ENCODE measurements around the gene UBA7. TPM values are rescaled to one million over a fixed set of nuclear protein-coding genes. Genes with fewer than 3 reads are reported as not detected.

The UBA7 gene
- total and polyA plus RNA-seq, 2 of the 8 experiments (the other 6 are each of a cell fraction or from before 2014, with no cell fraction given) = 0.34 to 0.65 TPM

- Histone ChIP-seq H2BK120ac (replicated peaks; ENCODE audit: low read depth, low read length) (peak overlapping the region; percentile 61), H3K36me3 (ENCODE audit: control insufficient read depth in 2 of 4, insufficient read depth in 4 of 4, low read length in 3 of 4) (no peaks in the 10 kb centered on the region), H3K4ac (replicated peaks; ENCODE audit: insufficient read length, low read depth, low read length) (no peak overlapping the region), H3K9ac (replicated peaks in 1 of 4; ENCODE audit: extremely low read depth in 1 of 4, low read depth in 3 of 4, low read length in 3 of 4) (no peak overlapping the region), H2BK12ac (ENCODE audit: low read depth, low read length) (peak overlapping the region; percentile 92; the same call in 1 of the 2 replicates), H3K23ac (ENCODE audit: insufficient read length) (no peak overlapping the region), H4K8ac (ENCODE audit: extremely low read depth, insufficient read depth, low read length) (peak overlapping the region; percentile 74), H3K79me2 (ENCODE audit: control insufficient read depth in 1 of 2, insufficient read depth in 2 of 2, low read length in 2 of 2) (no peaks in the 10 kb centered on the region), H4K5ac (ENCODE audit: insufficient read length, low read depth, low read length) (no peak overlapping the region), H2AK5ac (ENCODE audit: low read depth, low read length) (no peak overlapping the region), H2BK20ac (ENCODE audit: low read length) (no peak overlapping the region), H3K4me1 (replicated peaks in 1 of 4; ENCODE audit: control insufficient read depth in 3 of 4, insufficient read depth in 4 of 4, low read length in 3 of 4) (peaks cover 0 to 25% (median 21%) of the 10 kb centered on the region in 4 experiments; a peak in 6 of 7 replicates), H3K4me2 (ENCODE audit: insufficient read depth in 1 of 2, low read depth in 2 of 2, low read length in 2 of 2) (peak overlapping the region in 1 of 2 experiments; percentile 41; a peak in 2 of 4 replicates), H3K18ac (ENCODE audit: extremely low read depth, low read length) (peak overlapping the region; percentile 67), H2BK15ac (ENCODE audit: low read length) (peak overlapping the region; percentile 55; the same call in 1 of the 2 replicates), H3K14ac (ENCODE audit: insufficient read length) (no peak overlapping the region), H3K9me3 (ENCODE audit: insufficient read depth in 2 of 2, low read depth in 1 of 2, low read length in 1 of 2) (no peaks in the 10 kb centered on the region), H4K91ac (replicated peaks; ENCODE audit: insufficient read length, low read length) (peak overlapping the region; percentile 48), H3K4me3 (ENCODE audit: extremely low read depth in 1 of 4, insufficient read depth in 2 of 4, low read depth in 3 of 4, low read length in 4 of 4) (no peak overlapping the region), H3K27me3 (replicated peaks in 1 of 4; ENCODE audit: control insufficient read depth in 3 of 4, extremely low read depth in 1 of 4, insufficient read depth in 3 of 4, low read length in 3 of 4) (peaks cover 0 to 17% (median 15%) of the 10 kb centered on the region in 4 experiments; a peak in 6 of 7 replicates), H4K20me1 (replicated peaks in 1 of 2; ENCODE audit: control insufficient read depth in 1 of 2, insufficient read depth in 2 of 2, low read length in 2 of 2) (no peaks in the 10 kb centered on the region), H3K23me2 (ENCODE audit: low read depth, low read length) (peaks cover 8% of the 10 kb centered on the region; the same call in 1 of the 2 replicates), H2BK5ac (ENCODE audit: low read depth, low read length) (peak overlapping the region; percentile 9; the same call in 1 of the 2 replicates), H3K56ac (replicated peaks; ENCODE audit: insufficient read length, low read depth, low read length) (no peak overlapping the region), H2AFZ (ENCODE audit: low read length) (no peak overlapping the region), H3K79me1 (ENCODE audit: low read depth, low read length) (no peaks in the 10 kb centered on the region), H3K27ac (ENCODE audit: low read depth, low read length) (0 out of 2 replicates have a peak overlapping the region, but pooled peaks have one; percentile 20)
- FAIRE-seq = no peak
- DNase-seq (ENCODE audit: low read depth in 1 of 2, low spot score in 2 of 2) = no peak
- 65% methylated on average over 7 of the region's 11 CpGs; no CpG with 5 or more reads in 1 of the 2 experiments for WGBS, 2 experiments (ENCODE audit: extremely low coverage in 1 of 2, insufficient coverage in 1 of 2, insufficient read length in 1 of 2, insufficient replicate concordance in 2 of 2, low coverage in 1 of 2, low lambda C conversion rate in 2 of 2, missing lambda C conversion rate in 1 of 2)
- CTCF ChIA-PET (ENCODE audit: partially characterized antibody) = interaction anchor here (0.6 to 17.0 kb wide), 8 partner anchors 9 to 103 kb away, joined by 3 to 266 read pairs (median 7); partner anchors contain the start of gene UBA7
- POLR2A ChIA-PET (ENCODE audit: partially characterized antibody) = interaction anchor here (0.8 to 6.2 kb wide), 6 partner anchors 11 to 87 kb away, joined by 3 to 16 read pairs (median 4); partner anchors contain the start of genes AMIGO3 and TRAIP
- TF ChIP-seq RBBP5 (IDR thresholded peaks at IDR 0.05; ENCODE audit: borderline replicate concordance, low read depth, low read length) = peak; percentile 25; the same call in 1 of the 2 replicates
Observed at GRCh38 chr3:49805897-49806701, 7.7 kb downstream of the UBA7 start.
